Left renal cortex interstitium (tissue), 4 donors: Measurements from ENCODE around the gene G2E3. TPM values are rescaled to one million over a fixed set of nuclear protein-coding genes. Genes with fewer than 3 reads are reported as not detected.
"Not testable (repeated sequence)": the region's sequence is repeated elsewhere in the genome, so short reads cannot be mapped to it uniquely, and the experiment has no call there.

ENCODE experiments used
- DNase-seq, 4 donors: peaks; one replicate each; pipeline ENCODE4 v3.0.0-alpha.2; 2013; ENCODE audit warnings: low read depth in 4 of 4, low spot score in 2 of 4, missing footprints in 1 of 4
- polyA plus RNA-seq, 4 donors: library from polyadenylated mRNA; unstranded; fragments of 120-200 nt; gene quantifications; one replicate each; pipeline ENCODE4 v1.2.1, GENCODE V29; 2013; ENCODE audit not compliant: insufficient read length in 4 of 4

G2E3 gene
- polyA plus RNA-seq, 4 donors: 25.9 to 32.9 (median 27.8) TPM

DNA sequence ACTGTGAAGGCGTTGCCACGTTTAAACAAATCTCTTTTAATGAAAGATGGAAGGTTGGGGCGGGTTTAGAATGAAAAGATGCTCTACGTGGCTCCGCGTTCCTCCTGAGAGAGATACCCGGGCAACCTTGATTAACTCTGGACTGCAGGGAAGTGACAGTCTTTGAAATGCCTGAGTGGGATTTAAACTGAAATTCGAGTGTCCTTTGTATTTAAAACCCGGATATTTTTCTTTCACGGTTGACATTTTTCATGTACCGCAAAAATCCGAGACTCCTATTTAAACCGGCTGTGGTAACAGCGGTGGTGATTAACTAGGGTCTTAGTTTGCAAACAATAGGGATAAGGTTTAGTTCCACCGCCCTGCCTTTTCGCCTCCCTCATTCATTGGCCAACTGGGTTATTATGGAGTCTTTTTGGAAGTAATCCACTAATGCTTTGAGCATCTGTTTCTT is 707 bp downstream of the G2E3 start:
- DNase-seq: peak in 3 of 4 donors; percentile 23 to 52 (median 24)

DNA sequence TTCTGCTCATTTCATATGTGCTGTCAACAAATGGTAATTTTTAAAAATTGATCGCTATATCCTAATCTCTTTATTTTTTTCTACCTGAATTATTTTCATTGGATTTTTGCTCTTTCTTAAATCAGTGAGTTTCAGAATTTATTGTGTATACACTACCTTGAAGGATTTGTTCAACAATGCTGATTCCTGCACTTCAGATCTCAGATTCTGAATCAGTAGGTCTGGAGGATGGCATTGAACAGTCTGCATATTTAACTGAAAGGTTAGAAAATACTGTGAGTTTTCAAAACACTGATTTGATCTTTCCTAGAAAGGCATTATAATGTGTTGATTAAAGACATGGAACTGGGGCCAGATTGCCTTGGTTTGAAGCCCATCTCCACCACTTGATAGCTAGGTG is 1.6 kb downstream of the G2E3 start:
- DNase-seq: no peak

DNA sequence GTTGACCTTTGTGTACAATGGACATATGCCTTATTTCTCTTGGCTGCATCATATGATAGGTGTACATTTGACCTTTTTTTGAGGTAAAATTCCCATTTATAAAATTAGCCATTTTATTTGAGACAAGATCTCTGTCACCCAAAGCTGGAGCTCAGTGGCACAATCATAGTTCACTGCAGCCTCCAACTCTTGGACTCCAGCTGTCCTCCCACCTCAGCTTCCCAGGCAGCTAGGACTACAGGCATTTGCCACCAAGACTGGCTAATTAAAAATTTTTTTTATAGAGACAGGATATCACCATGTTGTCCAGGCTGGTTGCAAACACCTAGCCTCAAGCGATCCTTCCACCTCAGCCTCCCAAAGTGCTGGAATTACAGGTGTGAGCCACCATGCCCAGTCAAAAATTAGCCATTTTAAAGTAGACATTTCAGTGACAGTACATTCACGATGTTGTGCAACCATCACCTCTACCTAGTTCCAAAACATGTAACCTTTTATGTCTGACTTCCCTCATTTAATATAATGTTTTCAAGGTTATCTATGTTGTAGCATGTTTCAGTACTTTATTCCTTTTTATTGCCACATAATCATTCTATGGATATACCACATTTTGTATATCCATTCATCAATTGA is 5.4 kb downstream of the G2E3 start:
- no peak for DNase-seq

DNA sequence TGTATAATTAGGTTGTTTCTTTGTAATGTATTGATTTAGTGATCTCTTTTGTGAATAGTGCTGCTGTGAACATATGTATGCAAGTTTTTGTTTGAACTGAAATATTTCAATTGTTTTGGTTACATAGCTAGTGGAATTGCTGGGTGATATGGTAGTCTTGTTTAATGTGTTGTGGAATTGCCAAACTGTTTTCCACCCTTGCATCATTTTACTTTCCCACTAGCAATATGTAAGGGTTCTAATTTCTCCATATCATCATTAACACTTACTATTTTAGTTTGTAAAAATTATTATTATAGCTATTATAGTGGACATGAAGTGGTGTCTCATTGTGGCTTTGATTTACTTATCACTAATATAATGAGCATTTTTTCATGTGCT is 5.9 kb downstream of the G2E3 start:
- no peak for DNase-seq

DNA sequence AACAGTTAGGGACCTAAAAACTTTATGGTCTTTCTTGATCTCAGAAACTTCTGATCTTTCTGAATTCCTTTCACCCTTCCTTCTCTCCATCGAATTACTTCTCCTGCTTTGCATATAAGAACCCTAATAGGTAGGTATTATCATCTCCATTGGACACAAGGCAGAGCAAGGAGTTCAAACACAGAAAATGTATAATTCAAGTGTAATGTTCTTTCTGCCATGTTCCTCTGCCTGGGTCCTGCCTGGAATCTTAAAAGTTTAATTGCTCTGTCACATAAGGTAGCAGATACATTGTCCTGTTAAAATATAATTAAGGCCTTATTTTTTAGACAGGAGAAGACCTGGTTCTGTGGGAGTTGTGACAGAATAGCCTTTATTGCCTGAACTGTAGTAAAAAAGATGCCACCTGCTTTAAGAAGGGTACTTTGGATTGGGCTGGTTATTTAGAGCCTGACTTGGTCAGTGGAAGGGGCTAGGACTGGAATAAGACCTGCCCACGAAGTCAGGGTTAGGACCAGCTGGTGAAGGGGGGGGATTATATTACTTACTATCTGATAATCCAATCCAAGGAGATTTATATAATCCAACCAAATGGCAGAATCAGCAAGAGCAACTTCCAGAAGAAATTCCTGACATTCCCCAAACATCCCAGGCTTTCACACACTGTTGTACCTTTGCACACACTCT is 10.4 kb downstream of the G2E3 start:
- no peak for DNase-seq

DNA sequence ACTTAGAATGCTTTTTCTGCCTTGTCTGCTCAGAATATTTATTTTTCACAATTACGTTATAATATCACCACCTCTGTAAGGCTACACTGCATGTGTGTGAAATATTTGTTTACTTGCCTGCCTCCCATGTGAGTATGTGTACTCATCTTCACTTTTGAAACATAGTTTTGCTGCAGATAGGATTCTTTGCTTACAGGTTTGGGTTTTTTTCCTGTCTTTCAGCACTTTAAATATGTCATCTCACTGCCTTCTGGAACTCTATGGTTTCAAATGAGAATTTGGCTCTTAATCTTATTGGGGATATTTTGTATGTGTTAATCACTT is 10.9 kb downstream of the G2E3 start:
- DNase-seq: no peak

DNA sequence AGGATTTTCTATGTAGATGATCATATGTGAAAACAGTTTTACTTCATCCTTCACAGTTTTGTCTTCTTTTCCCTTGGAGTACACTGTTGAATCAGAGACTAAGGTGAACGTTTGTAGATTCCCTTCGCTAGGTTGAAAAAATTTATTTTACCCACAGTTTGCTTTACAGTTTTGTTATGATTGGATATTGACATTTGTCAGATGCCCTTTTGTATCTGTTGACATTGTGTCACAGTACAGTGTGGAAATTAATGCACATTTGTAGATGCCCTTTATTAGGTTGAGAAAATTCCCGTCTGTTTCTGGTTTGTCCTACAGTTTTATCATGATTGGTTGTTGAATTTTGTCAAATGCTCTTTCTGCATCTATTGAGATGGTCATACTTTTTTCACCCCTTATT is 13.3 kb downstream of the G2E3 start:
- DNase-seq: no peak

DNA sequence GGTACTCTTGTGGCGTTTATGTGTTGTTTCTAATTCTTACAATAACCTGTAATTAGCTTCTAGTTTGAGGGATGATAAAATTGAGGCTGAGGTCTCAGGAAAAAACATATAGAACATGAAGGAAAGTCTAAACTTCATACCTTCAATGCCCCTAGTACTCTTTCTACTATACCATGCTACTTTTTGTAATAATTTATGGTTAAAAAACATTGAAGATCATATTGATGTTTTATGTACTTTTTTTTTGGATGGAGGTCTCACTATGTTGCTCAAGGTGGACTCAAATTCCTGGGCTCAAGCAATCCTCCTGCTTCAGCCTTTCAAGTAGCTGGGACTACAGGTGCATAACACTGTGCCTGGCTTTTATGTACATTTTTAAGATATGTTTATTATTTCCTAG is 13.8 kb downstream of the G2E3 start:
- DNase-seq: no peak

DNA sequence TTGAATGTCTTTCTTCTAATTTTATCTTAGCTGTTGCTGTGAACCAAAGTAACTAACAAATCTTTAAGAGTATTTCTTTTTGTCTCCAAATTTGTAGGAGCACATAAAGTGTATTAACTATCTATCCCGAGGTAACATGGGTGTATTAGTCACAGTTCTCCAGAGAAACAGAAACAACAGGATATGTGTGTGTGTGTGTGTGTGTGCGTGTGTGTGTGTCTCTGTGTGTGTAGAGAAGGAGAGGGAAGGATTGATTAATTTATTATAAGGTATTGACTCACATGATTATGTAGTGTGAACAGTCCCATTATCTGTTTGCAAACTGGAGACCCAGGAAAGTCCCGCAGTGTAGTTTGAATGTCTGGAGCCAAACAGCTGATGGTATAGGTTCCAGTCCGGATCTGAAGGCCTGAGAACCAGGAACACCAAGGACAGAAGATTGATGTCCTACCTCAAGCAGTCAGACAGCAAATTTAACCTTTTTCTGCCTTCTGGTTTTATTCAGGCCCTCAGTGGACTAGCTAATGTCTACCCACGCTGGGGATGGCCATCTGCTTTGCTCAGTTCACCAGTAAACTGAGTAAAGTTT is 14.4 kb downstream of the G2E3 start:
- no peak for DNase-seq

DNA sequence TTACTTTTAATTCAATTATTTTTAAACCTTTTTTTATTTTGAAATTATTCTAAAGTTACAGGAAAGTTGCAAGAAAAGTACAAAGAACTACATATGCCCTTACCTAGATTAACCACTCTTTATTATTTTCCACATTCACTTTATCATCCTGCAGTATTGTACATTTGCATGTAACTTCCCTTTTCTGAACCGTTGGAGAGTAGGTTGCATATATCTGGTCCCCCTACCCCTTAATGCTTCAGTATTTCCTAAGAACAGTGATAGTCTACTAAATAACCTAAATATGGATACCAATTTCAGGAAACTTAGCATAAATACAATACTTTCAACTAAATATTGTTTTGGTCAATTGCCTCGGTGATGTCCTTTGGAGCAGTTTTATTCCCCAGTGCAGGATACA is 15.0 kb downstream of the G2E3 start:
- DNase-seq: no peak

DNA sequence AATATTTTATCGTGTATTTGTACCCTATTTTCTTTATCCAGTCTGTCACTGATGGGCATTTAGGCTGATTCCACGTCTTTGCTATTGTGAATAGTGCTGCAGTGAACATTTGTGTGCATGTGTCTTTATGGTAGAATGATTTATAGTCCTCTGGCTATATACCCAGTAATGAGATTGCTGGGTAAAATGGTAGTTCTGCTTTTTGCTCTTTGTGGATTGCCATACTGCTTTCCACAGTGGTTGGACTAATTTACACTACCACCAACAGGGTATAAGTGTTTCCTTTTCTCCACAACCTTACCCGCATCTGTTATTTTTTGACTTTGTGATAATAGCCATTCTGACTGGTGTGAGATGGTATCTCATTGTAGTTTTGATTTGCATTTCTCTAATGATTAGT is 15.8 kb downstream of the G2E3 start:
- DNase-seq: not testable (repeated sequence)

DNA sequence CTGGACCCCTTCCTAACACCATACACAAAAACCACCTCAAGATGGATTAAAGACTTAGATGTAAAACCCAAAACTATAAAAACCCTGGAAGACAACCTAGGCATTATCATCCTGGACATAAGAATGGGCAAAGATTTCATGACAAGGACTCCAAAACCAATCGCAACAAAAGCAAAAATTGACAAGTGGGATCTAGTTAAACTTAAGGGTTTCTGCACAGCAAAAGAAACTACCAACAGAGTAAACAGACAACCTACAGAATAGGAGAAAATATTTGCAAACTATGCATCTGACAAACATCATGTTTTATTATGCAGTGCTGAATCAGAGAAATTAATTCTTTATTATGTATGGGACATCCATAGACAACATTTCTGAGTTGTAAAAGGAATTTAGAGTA is 17.4 kb downstream of the G2E3 start:
- DNase-seq: not testable (repeated sequence)

DNA sequence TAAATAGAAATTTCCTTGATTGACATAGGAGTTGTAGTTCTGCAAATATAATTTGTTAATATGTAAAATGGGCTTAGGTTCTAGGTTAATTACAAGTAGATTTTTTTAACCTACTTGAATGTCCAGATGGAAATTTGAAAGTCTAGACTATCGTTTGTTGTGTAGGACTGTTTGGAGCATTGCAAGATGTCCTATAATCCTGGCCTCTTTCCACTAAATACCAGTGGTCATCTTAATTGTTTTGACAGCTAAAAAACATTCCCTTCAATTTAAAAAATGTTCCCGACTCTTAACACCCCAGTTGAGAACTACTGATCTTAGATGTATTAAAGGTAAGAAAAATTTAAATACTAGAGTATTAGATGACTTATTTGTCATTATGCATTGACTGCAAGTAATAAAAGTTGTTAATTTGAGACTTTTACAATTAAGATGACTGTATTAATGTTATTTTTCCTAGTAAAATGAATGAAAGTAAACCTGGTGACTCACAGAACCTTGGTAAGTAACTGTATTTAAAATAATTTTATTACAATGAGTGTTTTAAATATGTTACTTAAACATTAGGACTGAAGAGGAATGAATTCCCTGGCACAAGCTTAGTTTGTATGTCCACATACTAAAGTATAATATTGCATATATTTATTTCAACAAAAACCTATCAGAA is 21.8 kb downstream of the G2E3 start:
- no peak for DNase-seq

DNA sequence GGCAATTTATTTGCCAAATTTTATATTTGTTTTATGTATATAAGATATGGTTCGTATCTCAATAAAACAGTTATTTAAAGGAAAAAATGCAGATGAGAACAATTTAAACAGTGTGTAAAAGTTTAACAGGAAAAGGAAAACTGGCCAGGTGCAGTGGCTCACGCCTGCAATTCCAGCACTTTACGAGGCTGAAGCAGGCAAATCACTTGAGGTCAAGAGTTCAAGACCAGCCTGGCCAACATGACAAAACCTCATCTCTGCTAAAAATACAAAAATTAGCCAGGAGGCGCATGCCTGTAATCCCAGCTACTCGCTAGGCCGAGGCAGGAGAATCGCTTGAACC is 22.3 kb downstream of the G2E3 start:
- no peak for DNase-seq

DNA sequence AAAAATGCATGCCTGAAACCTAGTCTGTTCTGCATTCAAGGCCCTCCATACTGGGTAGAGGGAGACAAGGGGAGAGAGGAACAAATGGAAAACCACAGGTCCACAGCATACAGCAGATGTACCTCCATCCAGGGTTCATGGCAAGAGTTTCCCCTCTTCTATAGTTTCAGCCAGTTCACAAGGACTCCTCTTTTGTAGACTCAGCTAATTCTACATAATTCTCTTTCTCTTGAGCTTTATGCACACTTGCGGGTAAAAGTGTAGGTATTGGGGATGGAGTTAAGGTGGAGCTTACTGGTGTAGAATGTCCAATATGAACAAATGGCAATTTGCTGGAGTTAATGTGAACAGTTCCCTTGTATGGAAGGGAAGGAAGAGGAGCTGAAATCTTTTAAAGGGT is 23.4 kb downstream of the G2E3 start:
- no peak for DNase-seq

DNA sequence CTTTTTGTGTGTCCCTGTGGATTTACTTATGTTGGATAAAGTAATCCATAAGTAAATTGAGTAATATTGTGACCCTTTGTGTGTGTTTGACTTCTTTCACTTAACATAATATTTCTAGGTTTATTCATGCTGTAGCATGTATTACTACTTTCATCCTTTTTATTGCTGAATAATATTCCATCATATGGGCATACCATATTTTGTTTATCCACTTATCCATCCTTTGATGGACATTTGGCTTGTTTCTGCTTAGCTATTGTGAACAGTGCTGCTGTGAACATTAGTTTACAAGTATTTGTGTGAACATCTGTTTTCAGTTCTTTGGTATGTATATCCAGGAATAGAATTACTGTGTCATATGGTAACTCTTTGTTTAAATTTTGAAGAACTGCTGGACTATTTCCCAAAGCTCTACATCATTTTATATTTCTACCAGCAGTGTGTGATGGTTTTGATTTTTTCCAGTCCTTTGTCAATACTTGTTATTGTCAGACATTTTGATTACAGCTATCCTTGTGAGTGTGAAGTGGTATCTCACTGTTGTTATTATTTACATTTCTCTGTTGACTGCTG is 25.2 kb downstream of the G2E3 start:
- DNase-seq: no peak

DNA sequence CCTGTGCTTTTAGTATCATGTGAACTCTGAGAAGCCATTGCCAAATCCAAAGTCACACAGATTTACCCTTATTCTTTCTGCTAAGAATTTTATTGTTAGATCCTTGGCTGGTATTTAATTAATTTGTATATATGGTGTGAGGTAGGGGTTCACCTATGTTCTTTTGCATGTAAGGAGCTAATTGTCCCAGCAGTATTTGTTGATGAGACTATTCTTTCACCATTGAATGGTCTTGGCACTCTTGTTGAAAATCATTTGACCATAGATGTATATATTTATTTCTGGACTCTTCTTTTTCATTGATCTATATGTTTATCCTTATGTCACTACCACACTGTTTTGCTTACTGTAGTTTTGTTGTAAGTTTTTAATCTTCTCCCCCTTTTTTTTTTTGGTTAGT is 26.2 kb downstream of the G2E3 start:
- no peak for DNase-seq

DNA sequence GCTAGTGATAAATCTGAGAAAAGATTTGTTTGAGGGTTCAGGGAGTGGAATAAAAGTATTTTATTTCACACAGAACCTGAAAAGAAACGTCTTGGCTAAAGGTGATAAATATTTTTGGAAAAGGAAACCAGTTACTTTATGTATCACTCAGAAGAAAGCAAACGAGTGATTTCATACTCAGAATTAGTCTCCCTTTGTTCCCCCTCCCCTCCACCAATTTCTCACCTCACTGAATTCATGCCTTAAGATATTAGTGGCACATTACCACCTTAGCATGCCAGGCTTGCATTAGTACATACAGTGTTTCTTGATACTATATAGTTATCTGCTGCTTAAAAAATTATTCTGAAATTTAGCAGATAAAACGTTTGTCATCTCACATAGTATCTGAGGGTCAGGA is 28.2 kb downstream of the G2E3 start:
- no peak for DNase-seq

DNA sequence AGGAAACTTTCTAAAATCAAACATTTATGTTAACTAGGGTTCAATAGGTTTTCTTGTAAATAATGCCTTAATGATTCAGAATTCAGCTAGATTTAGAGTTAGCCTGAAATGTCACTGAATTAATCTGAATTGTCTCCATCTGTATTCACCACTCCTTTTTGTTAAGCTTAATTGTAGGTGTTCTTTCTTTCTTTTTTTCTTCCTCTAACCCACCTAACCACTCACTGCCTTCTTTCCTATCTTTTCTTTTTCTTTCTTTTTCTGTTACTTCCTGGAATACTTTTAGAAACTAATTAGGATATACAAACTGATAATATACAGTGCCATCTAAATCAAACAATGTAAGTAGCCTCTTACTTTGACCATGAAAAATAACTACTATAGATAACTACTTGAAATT is 29.9 kb downstream of the G2E3 start:
- no peak for DNase-seq

DNA sequence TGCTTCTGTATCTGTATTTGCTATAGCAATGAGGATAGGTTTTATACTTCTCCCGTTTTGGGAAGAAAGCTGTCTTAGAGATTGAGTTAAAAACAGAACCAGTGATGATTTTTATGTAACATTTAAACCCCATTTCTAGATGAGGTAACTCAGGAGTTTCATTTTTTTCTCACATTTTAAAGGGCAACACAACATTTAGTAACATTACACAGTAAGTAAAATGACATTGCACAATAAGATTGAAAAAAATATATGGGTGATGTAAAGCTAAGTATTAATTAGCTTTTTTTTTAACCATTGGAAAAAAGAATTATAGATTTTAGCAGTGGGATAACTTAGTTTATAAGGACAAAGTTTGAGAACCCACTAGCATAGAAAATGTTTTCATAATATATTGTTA is 38.0 kb downstream of the G2E3 start:
- DNase-seq: no peak

DNA sequence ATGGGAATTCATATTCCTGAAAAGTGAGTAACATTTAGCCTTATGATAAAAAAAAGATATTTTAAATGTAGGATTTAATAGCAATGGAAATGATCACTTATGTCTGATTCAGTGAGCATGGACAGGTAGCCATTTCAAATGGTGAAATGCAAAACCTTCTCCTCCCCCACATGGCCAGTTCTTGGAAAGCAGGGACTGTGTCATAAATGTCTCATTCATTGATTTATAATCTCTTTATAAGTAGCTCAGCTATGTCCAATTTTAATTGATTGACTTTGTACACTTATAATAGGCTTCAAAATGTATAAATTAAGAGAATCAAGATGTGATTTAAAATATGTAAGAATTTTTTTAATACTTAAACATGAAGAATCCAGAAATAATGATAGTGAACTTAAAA is 38.5 kb downstream of the G2E3 start:
- DNase-seq: peak in 1 of 4 donors; percentile 4
